Central memory CD4-positive, alpha-beta T cell (primary cell): ENCODE measurements around the gene SCLT1.
A peak's percentile ranks its signal among the peaks of the same experiment; 100 is the strongest.

Experiments used
- DNase-seq: peaks from one replicate; pipeline ENCODE4 v3.0.0; 2022

The SCLT1 gene

GRCh38 chr4:128868758-128869157, 224.6 kb downstream of the SCLT1 start:
- no peak for DNase-seq

- DNase-seq: no peak
These were observed 226.6 kb downstream of the SCLT1 start for GRCh38 chr4:128866691-128867090.

DNA sequence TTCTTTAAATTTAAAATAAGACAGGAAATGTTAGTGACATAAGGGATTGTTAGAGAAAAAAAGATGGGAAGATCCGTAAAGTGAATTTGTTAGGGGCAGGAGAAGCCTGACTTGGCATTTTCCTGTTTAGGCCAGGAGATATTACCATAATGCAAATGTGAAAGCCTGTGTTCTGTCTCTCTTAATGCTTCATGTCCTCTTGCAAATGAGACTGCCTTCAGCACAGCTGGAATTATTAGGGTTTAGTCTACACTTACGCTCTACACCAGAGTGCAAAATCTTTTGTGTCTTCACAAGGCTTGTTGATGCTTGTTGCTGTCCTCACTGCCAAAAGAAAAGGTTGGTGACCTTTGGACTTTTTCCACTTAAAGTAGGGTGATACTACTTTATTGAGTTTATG, 227.1 kb downstream of the SCLT1 start:
- no peak for DNase-seq

- no peak for DNase-seq
These were observed 228.2 kb downstream of the SCLT1 start for GRCh38 chr4:128865132-128865531.

GRCh38 chr4:128863312-128864075, 229.8 kb downstream of the SCLT1 start:
- DNase-seq: peak; percentile 58

DNA sequence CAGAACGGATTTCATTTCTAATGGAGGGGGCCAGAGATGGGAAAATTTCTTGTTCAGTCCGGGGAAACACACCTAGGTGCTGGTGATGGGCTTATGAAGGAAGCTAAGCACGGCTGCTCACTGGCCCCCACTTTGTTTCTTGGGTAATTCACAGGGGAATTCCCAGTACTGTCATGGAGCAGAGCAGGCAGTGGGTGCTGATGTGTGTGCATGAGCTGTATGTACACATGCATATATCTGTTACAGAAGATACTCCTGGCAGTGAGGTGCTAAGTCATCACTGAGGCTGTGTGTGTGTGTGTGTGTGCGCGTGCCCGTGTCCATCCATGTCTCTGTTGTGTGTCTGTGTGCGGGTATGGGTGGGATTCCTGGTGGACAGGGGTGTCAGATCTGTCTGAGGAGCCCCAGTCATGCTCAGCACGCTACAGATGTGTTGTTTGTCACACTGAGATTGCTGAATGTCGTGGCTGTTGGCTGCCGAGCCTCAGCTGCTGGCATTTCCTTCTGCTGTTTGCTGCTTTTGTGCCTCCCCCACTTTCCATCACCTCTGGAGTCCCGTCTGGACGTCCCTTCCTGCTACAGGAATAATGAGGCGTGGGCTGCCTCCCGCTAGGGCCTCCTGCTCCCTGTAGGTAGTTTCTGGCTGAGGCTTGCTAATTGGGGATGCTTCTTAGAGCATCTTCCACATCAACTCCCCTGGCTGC, 230.6 kb downstream of the SCLT1 start:
- peak; percentile 31 for DNase-seq

GRCh38 chr4:128861856-128862518, 231.4 kb downstream of the SCLT1 start:
- peak; percentile 6 for DNase-seq

GRCh38 chr4:128859887-128860677, 233.3 kb downstream of the SCLT1 start:
- no peak for DNase-seq

DNA sequence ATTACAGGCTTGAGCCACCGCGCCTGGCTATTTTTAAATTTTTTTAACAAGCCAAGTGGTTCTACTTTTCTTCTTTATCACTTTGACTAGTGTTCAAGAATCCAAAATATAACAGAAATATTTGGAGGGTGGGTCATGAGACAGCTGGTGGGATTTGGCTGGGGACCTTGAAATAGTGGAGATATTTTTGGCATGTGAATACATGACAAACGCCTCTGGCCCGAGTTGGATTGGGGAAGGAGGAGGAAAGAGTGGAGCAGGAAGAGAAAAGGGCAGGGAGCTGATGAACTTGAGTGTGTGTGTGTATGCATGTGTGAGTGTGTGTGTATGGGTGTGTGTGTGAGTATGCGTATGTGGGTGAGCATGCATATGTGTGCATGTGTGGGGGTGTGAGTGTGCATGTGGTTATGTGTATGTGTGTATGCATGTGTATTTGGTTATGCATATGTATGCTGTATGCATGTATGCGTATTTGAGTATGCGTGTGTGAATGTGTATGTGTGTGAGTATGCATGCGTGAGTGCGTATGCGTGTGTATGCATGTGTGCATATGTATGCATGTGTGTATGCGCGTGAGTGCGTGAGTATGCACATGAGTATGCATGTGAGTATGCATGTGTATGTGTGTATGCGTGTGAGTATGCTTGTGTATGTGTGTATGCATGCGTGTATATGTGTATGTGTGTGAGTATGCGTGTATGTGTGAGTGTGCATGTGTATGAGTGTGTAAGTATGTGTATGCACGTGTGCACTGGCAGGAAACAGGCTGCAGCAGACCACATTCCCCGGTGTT, 234.3 kb downstream of the SCLT1 start:
- DNase-seq: no peak

GRCh38 chr4:128856246-128856645, 237.1 kb downstream of the SCLT1 start:
- DNase-seq: no peak

- DNase-seq: no peak
These were observed 237.7 kb downstream of the SCLT1 start for GRCh38 chr4:128855621-128856020.

DNA sequence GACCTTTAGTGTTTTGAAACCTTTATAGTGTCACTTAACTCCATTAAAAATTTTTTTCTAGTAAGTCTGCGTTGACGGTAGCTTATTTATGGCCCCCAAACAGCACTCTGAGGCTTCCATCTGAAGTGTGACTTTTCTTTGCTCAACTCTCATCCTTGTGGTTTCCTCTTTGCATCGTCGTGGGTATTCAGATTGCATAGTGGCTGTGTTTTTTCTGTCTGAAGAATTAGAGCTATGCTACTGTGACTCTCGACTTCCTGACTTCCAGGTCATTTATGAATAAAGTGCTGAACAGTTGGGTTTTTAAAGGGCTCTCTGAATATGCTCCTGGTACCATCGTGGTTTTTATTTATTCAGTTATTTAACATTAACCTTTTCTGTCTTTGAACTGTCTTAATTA, 238.9 kb downstream of the SCLT1 start:
- peak; percentile 23 for DNase-seq

DNA sequence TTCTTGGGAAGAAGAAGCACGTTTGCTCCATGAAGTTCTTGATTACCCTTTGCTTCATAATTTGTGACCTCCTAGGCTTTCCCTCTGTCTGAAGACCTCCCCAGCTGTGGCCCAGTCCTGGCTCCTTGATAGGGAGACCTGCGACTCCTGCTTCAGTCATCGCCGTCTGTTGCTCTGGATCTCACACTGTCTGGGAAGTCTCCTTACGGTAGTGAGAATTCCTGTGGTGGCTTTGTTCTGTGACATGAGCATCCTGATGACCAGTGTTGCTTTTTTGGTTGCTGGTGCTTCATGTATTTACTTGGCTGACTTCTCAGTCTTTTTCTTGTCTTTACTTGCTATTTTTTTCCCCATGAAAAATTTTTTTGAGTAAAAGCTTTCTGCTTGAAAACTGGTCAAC, 239.6 kb downstream of the SCLT1 start:
- no peak for DNase-seq

- no peak for DNase-seq
These were observed 243.1 kb downstream of the SCLT1 start for GRCh38 chr4:128850252-128850651.

DNA sequence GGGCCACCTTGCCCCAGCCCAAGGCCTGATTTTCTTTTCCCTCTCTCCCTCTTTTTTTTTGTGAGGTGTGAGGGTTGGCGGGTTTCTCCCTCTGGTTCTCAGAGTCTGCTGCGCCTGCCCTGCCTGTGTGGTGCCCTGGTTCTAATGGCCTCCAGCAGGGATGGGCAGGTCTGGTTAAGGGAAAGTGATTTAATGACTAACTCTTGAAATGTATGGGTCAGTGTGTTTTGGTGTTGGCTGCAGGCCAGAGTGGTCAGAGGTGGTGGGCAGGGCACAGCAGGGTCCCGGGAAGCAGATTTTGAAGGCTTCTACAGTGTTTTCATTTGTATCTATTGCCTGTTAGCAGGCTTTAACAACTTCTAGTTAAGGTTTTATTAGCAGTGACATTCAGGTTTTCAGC, 244.9 kb downstream of the SCLT1 start:
- DNase-seq: no peak

DNA sequence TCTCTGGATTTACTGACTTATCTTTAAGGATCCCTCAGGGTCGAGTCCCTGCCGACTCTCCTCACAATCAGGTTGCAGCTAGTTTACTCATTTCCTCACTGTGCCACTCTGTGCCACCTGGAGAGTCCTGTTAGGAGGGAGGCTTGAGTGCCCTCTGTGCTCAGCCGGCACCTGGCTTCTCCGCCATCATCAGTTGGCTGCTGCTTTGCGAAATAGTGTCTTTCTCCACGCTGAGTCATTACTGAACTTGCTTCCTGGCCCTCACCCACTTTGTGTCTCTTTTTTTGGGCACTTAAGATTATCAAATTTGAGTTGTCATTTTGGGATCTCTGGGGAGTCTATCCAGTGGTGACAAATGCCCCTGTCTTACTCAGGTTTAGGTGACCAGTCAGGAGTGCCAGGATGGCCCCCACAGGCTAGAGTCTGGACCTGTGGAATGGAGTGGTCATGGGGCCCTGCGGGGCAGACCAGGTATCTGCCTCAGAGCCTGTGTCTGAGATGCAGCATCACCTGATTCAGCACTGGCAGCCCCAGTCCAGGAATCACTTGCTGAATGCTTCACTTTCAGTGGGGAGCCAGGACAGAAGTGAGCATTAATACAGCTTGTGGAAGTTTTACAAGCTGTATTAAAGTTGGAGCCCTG, 246.1 kb downstream of the SCLT1 start:
- DNase-seq: no peak

GRCh38 chr4:128846063-128846462, 247.3 kb downstream of the SCLT1 start:
- DNase-seq: no peak

GRCh38 chr4:128844931-128845330, 248.4 kb downstream of the SCLT1 start:
- DNase-seq: no peak

DNA sequence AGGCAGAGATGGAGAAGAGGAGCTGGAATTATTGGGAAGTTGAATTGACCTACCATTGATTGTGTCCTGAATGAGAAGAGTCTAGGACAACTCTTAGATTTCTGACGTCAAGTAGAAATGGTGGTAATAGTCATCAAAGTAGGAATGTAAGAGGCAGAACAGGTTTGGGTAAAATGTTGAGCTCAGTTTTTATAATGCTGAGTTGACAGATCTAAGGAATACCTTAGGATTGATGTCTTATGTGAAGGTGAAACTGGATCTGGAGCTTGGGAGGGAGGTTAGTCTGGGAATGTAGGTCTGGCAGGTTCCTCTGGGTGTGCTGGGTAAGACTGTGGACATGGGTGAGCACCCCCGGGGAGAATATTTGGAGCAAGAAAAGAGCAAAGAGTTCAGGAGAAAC, 251.9 kb downstream of the SCLT1 start:
- no peak for DNase-seq

GRCh38 chr4:128840711-128841318, 252.5 kb downstream of the SCLT1 start:
- no peak for DNase-seq

GRCh38 chr4:128837679-128838078, 255.7 kb downstream of the SCLT1 start:
- DNase-seq: no peak
